ENCODE results near the gene CUL1.

GRCh38 chr7:148782757-148783456, 84.2 kb downstream of the CUL1 start:
- TF ChIP-seq CTCF (IDR thresholded peaks at IDR 0.05; ENCODE audit: low read depth, low read length, poor library complexity, severe bottlenecking) (no peak), EZH2phosphoT487 (IDR thresholded peaks at IDR 0.05; ENCODE audit: borderline replicate concordance, low read length) (no peak)
